HG03354 (cell line): Measurements from ENCODE around the gene HSPA8.
"Not testable (repeated sequence)": the region's sequence is repeated elsewhere in the genome, so short reads cannot be mapped to it uniquely, and the experiment has no call there.

ENCODE experiments used
- ATAC-seq: cut with Tn5 transposase; IDR thresholded peaks from one replicate; pipeline ENCODE4 v1.9.1; 2021; ENCODE audit warnings: mild to moderate bottlenecking; ENCODE audit not compliant: unreplicated experiment, poor library complexity, severe bottlenecking

Gene HSPA8

GRCh38 chr11:123061403-123062157 is at the start of gene HSPA8:
HSPA8 (minus strand) TSS chr11:123062136; CDS start chr11:123061324, 812 bp downstream.
- ATAC-seq: peak; percentile 18

GRCh38 chr11:123111465-123111864 is 49.5 kb upstream of the HSPA8 start:
- no peak for ATAC-seq

GRCh38 chr11:123110397-123110796 is 48.5 kb upstream of the HSPA8 start:
- no peak for ATAC-seq

GRCh38 chr11:123107945-123108495 is 46.1 kb upstream of the HSPA8 start:
- no peak for ATAC-seq

GRCh38 chr11:123104697-123105096 is 42.8 kb upstream of the HSPA8 start:
- ATAC-seq: no peak

GRCh38 chr11:123103326-123103980 is 41.5 kb upstream of the HSPA8 start:
- ATAC-seq: no peak

GRCh38 chr11:123100379-123101085 is 38.6 kb upstream of the HSPA8 start:
- no peak for ATAC-seq

- no peak for ATAC-seq
Measured at GRCh38 chr11:123098990-123099389, 37.1 kb upstream of the HSPA8 start.

- ATAC-seq: no peak
Measured at GRCh38 chr11:123093739-123094138, 31.8 kb upstream of the HSPA8 start.

- ATAC-seq: no peak
Measured at GRCh38 chr11:123091506-123091905, 29.6 kb upstream of the HSPA8 start.

GRCh38 chr11:123090168-123090567 is 28.2 kb upstream of the HSPA8 start:
- ATAC-seq: not testable (repeated sequence)

- not testable (repeated sequence) for ATAC-seq
Measured at GRCh38 chr11:123088896-123089295, 27.0 kb upstream of the HSPA8 start.

- peak; percentile 93 for ATAC-seq
Measured at GRCh38 chr11:123087657-123088056, 25.7 kb upstream of the HSPA8 start.

GRCh38 chr11:123086305-123086704 is 24.4 kb upstream of the HSPA8 start:
- no peak for ATAC-seq

GRCh38 chr11:123085497-123085896 is 23.6 kb upstream of the HSPA8 start:
- ATAC-seq: no peak

GRCh38 chr11:123084454-123084853 is 22.5 kb upstream of the HSPA8 start:
- no peak for ATAC-seq

GRCh38 chr11:123083623-123084029 is 21.7 kb upstream of the HSPA8 start:
- no peak for ATAC-seq

- no peak for ATAC-seq
Measured at GRCh38 chr11:123082977-123083376, 21.0 kb upstream of the HSPA8 start.

GRCh38 chr11:123080015-123080414 is 18.1 kb upstream of the HSPA8 start:
- ATAC-seq: no peak

GRCh38 chr11:123076484-123076883 is 14.5 kb upstream of the HSPA8 start:
- ATAC-seq: no peak
